NCI-H2227 treated with DMSO at 0.1 percent for 48 hours (cell line): ENCODE measurements around the gene ING5.

ENCODE experiments used
- DNase-seq: peaks from one replicate; lab custom pipeline; 2025; lab: John Stamatoyannopoulos, UW

Gene ING5

GRCh38 chr2:241776336-241777169 lies 74.7 kb downstream of the ING5 start, which contains the start of gene GAL3ST2:
GAL3ST2 (plus strand) TSS chr2:241776822; CDS start chr2:241776956, 134 bp downstream.
- no peak for DNase-seq

GRCh38 chr2:241777170-241777685 lies 75.4 kb downstream of the ING5 start:
- no peak for DNase-seq

GRCh38 chr2:241777686-241778627 lies 76.1 kb downstream of the ING5 start:
- DNase-seq, result no peak
